RPMI8226 (cell line): ENCODE measurements around the gene UBALD1.
"Not testable (repeated sequence)": the region's sequence is repeated elsewhere in the genome, so short reads cannot be mapped to it uniquely, and the experiment has no call there.

ENCODE experiments used
- DNase-seq: peaks from one replicate; pipeline ENCODE4 v3.0.0-alpha.2; 2015

Gene UBALD1

GRCh38 chr16:4591706-4592470, 22.8 kb downstream of the UBALD1 start:
- no peak for DNase-seq

GRCh38 chr16:4591191-4591590, 23.5 kb downstream of the UBALD1 start:
- DNase-seq: peak; percentile 81

- no peak for DNase-seq
Observed at GRCh38 chr16:4588961-4589360, 25.7 kb downstream of the UBALD1 start.

- no peak for DNase-seq
Observed at GRCh38 chr16:4588386-4588785, 26.3 kb downstream of the UBALD1 start.

- no peak for DNase-seq
Observed at GRCh38 chr16:4586291-4586690, 28.4 kb downstream of the UBALD1 start.

- DNase-seq: no peak
Observed at GRCh38 chr16:4583906-4584305, 30.8 kb downstream of the UBALD1 start.

- no peak for DNase-seq
Observed at GRCh38 chr16:4580250-4580649, 34.4 kb downstream of the UBALD1 start.

- peak; percentile 91 for DNase-seq
Observed at GRCh38 chr16:4578961-4579530, 35.6 kb downstream of the UBALD1 start.

- DNase-seq: no peak
Observed at GRCh38 chr16:4576008-4576407, 38.7 kb downstream of the UBALD1 start.

GRCh38 chr16:4574919-4575705, 39.6 kb downstream of the UBALD1 start:
- DNase-seq: peak; percentile 99

- not testable (repeated sequence) for DNase-seq
Observed at GRCh38 chr16:4573926-4574325, 40.8 kb downstream of the UBALD1 start.

GRCh38 chr16:4572715-4573114, 42.0 kb downstream of the UBALD1 start:
- no peak for DNase-seq

GRCh38 chr16:4570688-4571321, 43.9 kb downstream of the UBALD1 start:
- no peak for DNase-seq

GRCh38 chr16:4570086-4570485, 44.6 kb downstream of the UBALD1 start:
- DNase-seq: no peak

GRCh38 chr16:4566144-4566543, 48.5 kb downstream of the UBALD1 start:
- DNase-seq: no peak

- DNase-seq: no peak
Observed at GRCh38 chr16:4564661-4565267, 49.9 kb downstream of the UBALD1 start.

- no peak for DNase-seq
Observed at GRCh38 chr16:4561596-4561995, 53.1 kb downstream of the UBALD1 start.
